K562 (cell line): ENCODE measurements around the gene GVQW3. TPM values are rescaled to one million over a fixed set of nuclear protein-coding genes. Genes with fewer than 3 reads are reported as not detected.

Experiments
- ATAC-seq: fragments of 200-7000 bp; cut with Tn5 transposase; 3 replicates; pipeline ENCODE4 v1.9.1; 2020; ENCODE audit warnings: moderate library complexity
- BruUV-seq: library from RNA; stranded (reverse); fragments of 400-500 nt; replicated peaks from 2 replicates; lab custom pipeline; 2021; lab: Mats Ljungman, UMichigan
- CTCF ChIA-PET: fragments of 300-600 bp; formaldehyde crosslinking; extraction: SDS; loops from one replicate; lab custom pipeline; 2021; ENCODE audit warnings: low intra/inter-chr PET ratio; lab: Yijun Ruan, JAX
- POLR2A ChIA-PET: fragments of 300-600, 350-650 bp; sonication (Branson Sonifier 250); formaldehyde crosslinking; extraction: SDS; loops from one replicate; lab custom pipeline; 2021; ENCODE audit warnings: antibody characterized with exemption, inconsistent platforms; lab: Yijun Ruan, JAX
- DNase-seq, 4 experiments: peaks; one replicate each; pipeline versions ENCODE4 v3.0.0 to v3.0.0-alpha.2; 2011 to 2018; ENCODE audit warnings: low spot score in 3 of 4, mixed read lengths in 3 of 4; ENCODE audit errors: extremely low read depth in 1 of 4
- FAIRE-seq: peaks from 2 replicates; lab custom pipeline; 2011; peaks lifted over from hg19 to GRCh38; lab: Jason Lieb, UNC
- H2AFZ ChIP-seq: 2 replicates; pipeline ENCODE4 v1.6.0; 2011; ENCODE audit warnings: low read depth, low read length, control low read depth, inconsistent platforms
- H3K27ac ChIP-seq: fragments of 200-600 bp; 3 replicates; pipeline ENCODE4 v1.8.0; 2011; ENCODE audit warnings: low read depth, mild to moderate bottlenecking, control low read depth, inconsistent platforms, low read length, moderate library complexity, mixed read lengths; ENCODE audit errors: extremely low read depth
- H3K27me3 ChIP-seq, 2 experiments: fragments of 300-600 bp in 1 of 2; 2 replicates in 1 of 2; 3 replicates in 1 of 2; pipeline versions ENCODE4 v1.6.0 to v1.8.0; 2011; ENCODE audit warnings: inconsistent platforms in 2 of 2, low read length in 2 of 2, mild to moderate bottlenecking in 1 of 2, mixed read lengths in 1 of 2, moderate library complexity in 1 of 2; ENCODE audit not compliant: control insufficient read depth in 2 of 2, insufficient read depth in 2 of 2
- H3K36me3 ChIP-seq: fragments of 300-600 bp; 3 replicates; pipeline ENCODE4 v1.8.0; 2011; ENCODE audit warnings: mild to moderate bottlenecking, low read length, inconsistent platforms; ENCODE audit not compliant: control insufficient read depth, insufficient read depth
- H3K4me1 ChIP-seq, 2 experiments: fragments of 200-600 bp in 1 of 2; replicated peaks in 1 of 2; 2 replicates in 1 of 2; 3 replicates in 1 of 2; pipeline versions ENCODE4 v1.5.1 to v1.8.0; 2011; ENCODE audit warnings: inconsistent platforms in 2 of 2, low read length in 2 of 2, mild to moderate bottlenecking in 1 of 2, mixed read lengths in 1 of 2, moderate library complexity in 1 of 2; ENCODE audit not compliant: control insufficient read depth in 2 of 2, insufficient read depth in 2 of 2
- H3K4me2 ChIP-seq: 2 replicates; pipeline ENCODE4 v1.6.1; 2011; ENCODE audit warnings: low read length, control low read depth, inconsistent platforms, mixed read lengths; ENCODE audit not compliant: insufficient read depth
- H3K4me3 ChIP-seq: fragments of 200-600 bp; sonication (generic), shearing (Covaris generic); 2 replicates; pipeline ENCODE4 v1.5.1; 2016; ENCODE audit warnings: control low read depth, inconsistent platforms
- H3K79me2 ChIP-seq: fragments of 200-600 bp; 3 replicates; pipeline ENCODE4 v1.8.0; 2011; ENCODE audit warnings: low read length, inconsistent platforms; ENCODE audit not compliant: control insufficient read depth, insufficient read depth
- H3K9ac ChIP-seq, 2 experiments: 2 replicates each; pipeline versions ENCODE4 v1.6.0 to v1.6.1; 2011; ENCODE audit warnings: low read depth in 2 of 2, low read length in 2 of 2, control low read depth in 1 of 2, inconsistent platforms in 1 of 2, mild to moderate bottlenecking in 1 of 2, mixed read lengths in 1 of 2; ENCODE audit not compliant: insufficient read depth in 1 of 2
- H3K9me1 ChIP-seq: one replicate; pipeline ENCODE4 v1.6.0; 2011; ENCODE audit warnings: inconsistent platforms, mild to moderate bottlenecking, low read length, moderate library complexity; ENCODE audit not compliant: control insufficient read depth, insufficient read depth
- H3K9me3 ChIP-seq: replicated peaks from 2 replicates; pipeline ENCODE4 v1.5.1; 2011; ENCODE audit warnings: low read depth, low read length, inconsistent platforms; ENCODE audit not compliant: control insufficient read depth, insufficient read depth
- H4K20me1 ChIP-seq: replicated peaks from 2 replicates; pipeline ENCODE4 v1.6.1; 2011; ENCODE audit warnings: low read length, inconsistent platforms, mixed read lengths; ENCODE audit not compliant: control insufficient read depth, insufficient read depth
- MCM2 ChIP-seq: fragments of 450-650 bp; IDR thresholded peaks from 2 replicates; pipeline ENCODE4 v1.6.1; 2017; ENCODE audit warnings: low read depth, mild to moderate bottlenecking
- PTBP1 ChIP-seq: fragments of 200-400 bp; formaldehyde crosslinking; IDR thresholded peaks from 2 replicates; pipeline ENCODE4 v1.6.1; 2017; ENCODE audit warnings: low read depth, low read length
- RBM25 ChIP-seq: fragments of 200-400 bp; formaldehyde crosslinking; IDR thresholded peaks from 2 replicates; pipeline ENCODE4 v1.6.1; 2018; ENCODE audit warnings: low read length, low read depth, moderate library complexity; ENCODE audit not compliant: severe bottlenecking
- SP2 ChIP-seq: IDR thresholded peaks from 2 replicates; pipeline ENCODE4 v1.6.1; 2011; ENCODE audit warnings: mild to moderate bottlenecking, low read depth, low read length, moderate library complexity; ENCODE audit not compliant: poor library complexity, severe bottlenecking; ENCODE audit errors: extremely low read depth
- XRCC3 ChIP-seq: fragments of 450-650 bp; IDR thresholded peaks from 2 replicates; pipeline ENCODE4 v1.6.1; 2017; ENCODE audit warnings: mild to moderate bottlenecking, moderate library complexity
- ZBTB1 ChIP-seq: sonication (generic); formaldehyde crosslinking; IDR thresholded peaks from 2 replicates; pipeline ENCODE4 v1.8.1; 2023; ENCODE audit warnings: missing genetic modification reagents, low read depth, mild to moderate bottlenecking, borderline replicate concordance
- ZNF41 ChIP-seq: fragments of 250-450 bp; sonication (Bioruptor Pico); conservative IDR thresholded peaks from 2 replicates; pipeline ENCODE4 v1.4.0; 2020; ENCODE audit warnings: mild to moderate bottlenecking
- WGBS: fragments of 100-300 bp; shearing (Covaris generic); methylation state at CpG from one replicate; pipeline ENCODE4 v1.1.6; 2016; ENCODE audit warnings: low coverage, mixed read lengths; ENCODE audit not compliant: insufficient coverage; ENCODE audit errors: missing lambda C conversion rate; 5-methylcytosine and 5-hydroxymethylcytosine counted together
- in situ Hi-C: fragments of 300-500 bp; cut with MboI; formaldehyde crosslinking; loops from 4 replicates; pipeline ENCODE4 v1.15.0; 2018; ENCODE audit warnings: inconsistent platforms, mixed read lengths
- intact Hi-C: fragments of 100-400 bp; cut with micrococcal nuclease; formaldehyde crosslinking; loops from 2 replicates; pipeline ENCODE4 v1.14.2; 2022
- polyA plus RNA-seq, 8 experiments: library from polyadenylated mRNA; depleted of rRNA in 4 of 8; stranded (reverse) in 5 of 8; unstranded in 3 of 8; fragments of >200 nt; fragmentation: Nextera tagmentation in 2 of 8; fragmentation: Illumina TruSeq in 1 of 8; extraction: Ambion mirVana in 2 of 8; extraction: Trizol in 1 of 8; gene quantifications; 2 replicates each; pipeline versions ENCODE4 v1.2.1 to v1.2.3, GENCODE V29; 2011 to 2014; ENCODE audit warnings: inconsistent platforms in 1 of 8, missing spikeins in 1 of 8
- total RNA-seq, 7 experiments: library from RNA; depleted of rRNA in 6 of 7; stranded (reverse); fragments of >200 nt in 6 of 7; fragmentation: Illumina TruSeq in 2 of 7; extraction: Trizol in 2 of 7; gene quantifications; 2 replicates each; pipeline versions ENCODE4 v1.2.1 to v1.2.3, GENCODE V29; 2011 to 2021; ENCODE audit warnings: low replicate concordance in 1 of 7
- TF ChIP-seq, protein P1 (sequence below), 2 experiments: fragments of 450-650 bp in 1 of 2; sonication (generic) in 1 of 2; formaldehyde crosslinking in 1 of 2; IDR thresholded peaks; 2 replicates each; pipeline versions ENCODE4 v1.7.1 to v1.9.0; 2016 to 2022; ENCODE audit warnings: inconsistent platforms in 1 of 2, mild to moderate bottlenecking in 1 of 2, missing genetic modification reagents in 1 of 2
- TF ChIP-seq, protein P2 (sequence below): IDR thresholded peaks from 2 replicates; pipeline ENCODE4 v1.6.1; 2012; ENCODE audit warnings: low read depth, low read length, improper control_type of control experiment, borderline replicate concordance
- TF ChIP-seq, protein P3 (sequence below): fragments of 250-450 bp; sonication (Bioruptor Pico); IDR thresholded peaks from 2 replicates; pipeline ENCODE4 v1.8.0; 2021; ENCODE audit warnings: mild to moderate bottlenecking, moderate library complexity

The GVQW3 gene
- total and polyA plus RNA-seq, 9 of the 15 experiments (the other 6 are each of a cell fraction or from before 2014, with no cell fraction given) = 0.66 to 5.7 (median 2.1) TPM

DNA sequence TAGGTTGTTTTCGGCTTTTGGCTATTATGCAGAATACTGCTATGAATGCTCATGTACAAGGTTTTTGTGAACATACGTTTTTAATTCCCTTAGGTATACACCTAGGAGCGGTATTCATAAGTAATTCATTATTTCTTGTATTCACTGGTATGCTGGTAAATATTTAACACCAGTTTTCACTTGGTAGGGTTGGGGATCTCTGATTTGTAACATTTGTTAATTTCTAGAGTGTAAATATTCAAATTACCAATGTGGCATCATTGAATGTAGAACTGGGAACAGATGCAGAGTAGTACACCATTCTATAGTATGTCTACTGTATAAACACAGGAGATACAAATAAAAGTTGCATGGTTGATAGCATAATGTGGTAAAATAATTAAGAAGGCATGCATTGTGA lies 16.3 kb downstream of the GVQW3 start:
- in situ Hi-C loops = no loop called here
- POLR2A ChIA-PET = interaction anchor here (1.4 kb wide), 1 partner anchor 10 kb away, joined by 4 read pairs; no protein-coding TSS in a partner anchor
- 4% methylated on average over 3 of the region's 3 CpGs for WGBS
- TF ChIP-seq PTBP1 (no peak), ZNF41 (no peak), MCM2 (no peak), XRCC3 (no peak), ZBTB1 (no peak), SP2 (no peak), RBM25 (no peak)
- TF ChIP-seq, protein P1, sequence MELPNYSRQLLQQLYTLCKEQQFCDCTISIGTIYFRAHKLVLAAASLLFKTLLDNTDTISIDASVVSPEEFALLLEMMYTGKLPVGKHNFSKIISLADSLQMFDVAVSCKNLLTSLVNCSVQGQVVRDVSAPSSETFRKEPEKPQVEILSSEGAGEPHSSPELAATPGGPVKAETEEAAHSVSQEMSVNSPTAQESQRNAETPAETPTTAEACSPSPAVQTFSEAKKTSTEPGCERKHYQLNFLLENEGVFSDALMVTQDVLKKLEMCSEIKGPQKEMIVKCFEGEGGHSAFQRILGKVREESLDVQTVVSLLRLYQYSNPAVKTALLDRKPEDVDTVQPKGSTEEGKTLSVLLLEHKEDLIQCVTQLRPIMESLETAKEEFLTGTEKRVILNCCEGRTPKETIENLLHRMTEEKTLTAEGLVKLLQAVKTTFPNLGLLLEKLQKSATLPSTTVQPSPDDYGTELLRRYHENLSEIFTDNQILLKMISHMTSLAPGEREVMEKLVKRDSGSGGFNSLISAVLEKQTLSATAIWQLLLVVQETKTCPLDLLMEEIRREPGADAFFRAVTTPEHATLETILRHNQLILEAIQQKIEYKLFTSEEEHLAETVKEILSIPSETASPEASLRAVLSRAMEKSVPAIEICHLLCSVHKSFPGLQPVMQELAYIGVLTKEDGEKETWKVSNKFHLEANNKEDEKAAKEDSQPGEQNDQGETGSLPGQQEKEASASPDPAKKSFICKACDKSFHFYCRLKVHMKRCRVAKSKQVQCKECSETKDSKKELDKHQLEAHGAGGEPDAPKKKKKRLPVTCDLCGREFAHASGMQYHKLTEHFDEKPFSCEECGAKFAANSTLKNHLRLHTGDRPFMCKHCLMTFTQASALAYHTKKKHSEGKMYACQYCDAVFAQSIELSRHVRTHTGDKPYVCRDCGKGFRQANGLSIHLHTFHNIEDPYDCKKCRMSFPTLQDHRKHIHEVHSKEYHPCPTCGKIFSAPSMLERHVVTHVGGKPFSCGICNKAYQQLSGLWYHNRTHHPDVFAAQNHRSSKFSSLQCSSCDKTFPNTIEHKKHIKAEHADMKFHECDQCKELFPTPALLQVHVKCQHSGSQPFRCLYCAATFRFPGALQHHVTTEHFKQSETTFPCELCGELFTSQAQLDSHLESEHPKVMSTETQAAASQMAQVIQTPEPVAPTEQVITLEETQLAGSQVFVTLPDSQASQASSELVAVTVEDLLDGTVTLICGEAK (IDR thresholded peaks at IDR 0.05) = no peak
- TF ChIP-seq, protein P1 (CRISPR knock-in tag; IDR thresholded peaks at IDR 0.05) = no peak
- TF ChIP-seq, protein P2, sequence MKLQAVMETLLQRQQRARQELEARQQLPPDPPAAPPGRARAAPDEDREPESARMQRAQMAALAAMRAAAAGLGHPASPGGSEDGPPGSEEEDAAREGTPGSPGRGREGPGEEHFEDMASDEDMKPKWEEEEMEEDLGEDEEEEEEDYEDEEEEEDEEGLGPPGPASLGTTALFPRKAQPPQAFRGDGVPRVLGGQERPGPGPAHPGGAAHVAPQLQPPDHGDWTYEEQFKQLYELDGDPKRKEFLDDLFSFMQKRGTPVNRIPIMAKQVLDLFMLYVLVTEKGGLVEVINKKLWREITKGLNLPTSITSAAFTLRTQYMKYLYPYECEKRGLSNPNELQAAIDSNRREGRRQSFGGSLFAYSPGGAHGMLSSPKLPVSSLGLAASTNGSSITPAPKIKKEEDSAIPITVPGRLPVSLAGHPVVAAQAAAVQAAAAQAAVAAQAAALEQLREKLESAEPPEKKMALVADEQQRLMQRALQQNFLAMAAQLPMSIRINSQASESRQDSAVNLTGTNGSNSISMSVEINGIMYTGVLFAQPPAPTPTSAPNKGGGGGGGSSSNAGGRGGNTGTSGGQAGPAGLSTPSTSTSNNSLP = no peak
- TF ChIP-seq, protein P3, sequence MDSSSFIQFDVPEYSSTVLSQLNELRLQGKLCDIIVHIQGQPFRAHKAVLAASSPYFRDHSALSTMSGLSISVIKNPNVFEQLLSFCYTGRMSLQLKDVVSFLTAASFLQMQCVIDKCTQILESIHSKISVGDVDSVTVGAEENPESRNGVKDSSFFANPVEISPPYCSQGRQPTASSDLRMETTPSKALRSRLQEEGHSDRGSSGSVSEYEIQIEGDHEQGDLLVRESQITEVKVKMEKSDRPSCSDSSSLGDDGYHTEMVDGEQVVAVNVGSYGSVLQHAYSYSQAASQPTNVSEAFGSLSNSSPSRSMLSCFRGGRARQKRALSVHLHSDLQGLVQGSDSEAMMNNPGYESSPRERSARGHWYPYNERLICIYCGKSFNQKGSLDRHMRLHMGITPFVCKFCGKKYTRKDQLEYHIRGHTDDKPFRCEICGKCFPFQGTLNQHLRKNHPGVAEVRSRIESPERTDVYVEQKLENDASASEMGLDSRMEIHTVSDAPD = no peak

More for the DNA sequence above, 16.3 kb downstream of the GVQW3 start:
- Histone ChIP-seq H3K36me3 (no peaks in the 10 kb centered on the region), H3K27me3 (peaks cover 2 to 6% of the 10 kb centered on the region in 2 experiments; a peak in 3 of 5 replicates), H3K4me2 (no peak overlapping the region), H4K20me1 (no peaks in the 10 kb centered on the region), H3K9me1 (no peaks in the 10 kb centered on the region), H3K4me1 (no peaks in the 10 kb centered on the region), H3K27ac (no peak overlapping the region), H2AFZ (no peak overlapping the region), H3K79me2 (no peaks in the 10 kb centered on the region), H3K9ac (no peak overlapping the region), H3K9me3 (no peaks in the 10 kb centered on the region), H3K4me3 (no peak overlapping the region)
- ATAC-seq (no peak), FAIRE-seq (no peak), DNase-seq (no peak)
- BruUV-seq = no TSS peak
- intact Hi-C loops = no loop called here
- CTCF ChIA-PET = no interaction called here
